ENCODE measurements around the gene TBCD.

DNA sequence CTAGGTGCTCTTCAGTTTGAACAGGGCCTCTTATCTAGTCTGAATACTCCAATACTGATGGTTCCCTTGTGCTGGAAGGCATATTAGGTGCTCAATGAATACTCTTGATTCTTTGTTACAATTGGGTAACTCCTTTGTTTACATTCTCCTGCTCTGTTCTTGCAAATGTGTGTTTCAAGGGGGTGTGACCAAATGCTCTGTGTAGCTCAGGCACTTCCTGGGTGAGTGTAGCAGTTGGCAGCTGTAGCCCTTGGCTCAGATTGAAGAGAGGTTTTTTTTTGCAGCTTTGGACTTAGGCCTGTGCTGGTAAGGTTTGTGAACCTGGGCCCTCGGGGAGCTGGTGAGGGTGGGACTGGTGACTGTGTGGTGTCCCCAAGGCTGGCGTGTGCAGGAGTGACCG, 20.2 kb downstream of the TBCD start:
- no peak for TF ChIP-seq ARNT (IDR thresholded peaks at IDR 0.05)
- TF ChIP-seq NFRKB (IDR thresholded peaks at IDR 0.05), result no peak
- TF ChIP-seq SP1 (IDR thresholded peaks at IDR 0.05), result no peak
- TF ChIP-seq TARDBP (IDR thresholded peaks at IDR 0.05), result no peak
- no peak for TF ChIP-seq FOXM1 (IDR thresholded peaks at IDR 0.05; ENCODE audit: borderline replicate concordance)

Data from HEK293T (cell line).